Bronchial epithelial cell (primary cell): Measurements from ENCODE around the gene LTB4R2. TPM values are rescaled to one million over a fixed set of nuclear protein-coding genes. Genes with fewer than 3 reads are reported as not detected.
"Not testable (repeated sequence)": the region's sequence is repeated elsewhere in the genome, so short reads cannot be mapped to it uniquely, and the experiment has no call there.

Experiments used
- DNase-seq: peaks from one replicate; pipeline ENCODE4 v3.0.0-alpha.2; 2010; ENCODE audit warnings: low read depth
- FAIRE-seq: peaks from 2 replicates; lab custom pipeline; 2011; peaks lifted over from hg19 to GRCh38; lab: Jason Lieb, UNC
- H3K27me3 ChIP-seq: 2 replicates; pipeline ENCODE4 v1.5.1; 2011; ENCODE audit warnings: low read length; ENCODE audit not compliant: control insufficient read depth, insufficient read depth
- H3K36me3 ChIP-seq: 2 replicates; pipeline ENCODE4 v1.5.1; 2011; ENCODE audit warnings: low read length; ENCODE audit not compliant: control insufficient read depth, insufficient read depth
- H3K4me3 ChIP-seq: 2 replicates; pipeline ENCODE4 v1.5.1; 2011; ENCODE audit warnings: mild to moderate bottlenecking, low read depth, low read length, control low read depth
- total RNA-seq: library from RNA; depleted of rRNA; stranded (reverse); fragments of >200 nt; gene quantifications from 2 replicates; pipeline ENCODE4 v1.2.1, GENCODE V29; 2014
- TF ChIP-seq, protein P1 (sequence below): IDR thresholded peaks from 2 replicates; pipeline ENCODE4 v1.5.1; 2011; ENCODE audit warnings: mild to moderate bottlenecking, moderate library complexity, low read length, control low read depth, inconsistent platforms; ENCODE audit not compliant: insufficient read depth, severe bottlenecking

Gene LTB4R2
- total RNA-seq, 1 donor from 2014 or later: 10.5 TPM

DNA sequence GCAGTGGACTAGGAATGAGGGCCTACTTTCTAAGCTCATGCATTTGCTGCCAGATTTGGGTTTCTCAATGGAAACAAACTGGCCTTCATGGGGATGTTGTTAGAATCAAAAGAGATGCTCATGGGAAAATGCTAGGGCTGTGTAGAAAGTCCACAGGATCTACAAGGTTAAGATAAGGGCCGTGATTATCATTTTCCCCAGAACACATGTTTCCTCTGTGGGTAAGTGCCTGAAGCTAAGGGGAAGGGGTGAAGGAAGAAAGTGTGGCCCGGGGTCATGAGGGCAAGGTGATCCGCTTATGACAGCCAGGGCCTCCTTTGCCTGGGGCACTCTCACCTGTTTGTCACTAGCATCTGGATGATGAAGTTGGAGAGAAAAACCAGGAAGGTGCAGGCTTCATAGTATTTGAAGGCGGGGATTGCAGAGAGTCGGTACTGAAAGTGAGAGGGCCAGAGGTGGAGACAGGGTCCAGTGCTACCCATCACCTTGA, 15.1 kb downstream of the LTB4R2 start:
- Histone ChIP-seq H3K36me3 (no peaks in the 10 kb centered on the region), H3K27me3 (no peaks in the 10 kb centered on the region), H3K4me3 (no peak overlapping the region)
- DNase-seq (no peak), FAIRE-seq (no peak)
- TF ChIP-seq, protein P1, sequence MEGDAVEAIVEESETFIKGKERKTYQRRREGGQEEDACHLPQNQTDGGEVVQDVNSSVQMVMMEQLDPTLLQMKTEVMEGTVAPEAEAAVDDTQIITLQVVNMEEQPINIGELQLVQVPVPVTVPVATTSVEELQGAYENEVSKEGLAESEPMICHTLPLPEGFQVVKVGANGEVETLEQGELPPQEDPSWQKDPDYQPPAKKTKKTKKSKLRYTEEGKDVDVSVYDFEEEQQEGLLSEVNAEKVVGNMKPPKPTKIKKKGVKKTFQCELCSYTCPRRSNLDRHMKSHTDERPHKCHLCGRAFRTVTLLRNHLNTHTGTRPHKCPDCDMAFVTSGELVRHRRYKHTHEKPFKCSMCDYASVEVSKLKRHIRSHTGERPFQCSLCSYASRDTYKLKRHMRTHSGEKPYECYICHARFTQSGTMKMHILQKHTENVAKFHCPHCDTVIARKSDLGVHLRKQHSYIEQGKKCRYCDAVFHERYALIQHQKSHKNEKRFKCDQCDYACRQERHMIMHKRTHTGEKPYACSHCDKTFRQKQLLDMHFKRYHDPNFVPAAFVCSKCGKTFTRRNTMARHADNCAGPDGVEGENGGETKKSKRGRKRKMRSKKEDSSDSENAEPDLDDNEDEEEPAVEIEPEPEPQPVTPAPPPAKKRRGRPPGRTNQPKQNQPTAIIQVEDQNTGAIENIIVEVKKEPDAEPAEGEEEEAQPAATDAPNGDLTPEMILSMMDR: no peak

DNA sequence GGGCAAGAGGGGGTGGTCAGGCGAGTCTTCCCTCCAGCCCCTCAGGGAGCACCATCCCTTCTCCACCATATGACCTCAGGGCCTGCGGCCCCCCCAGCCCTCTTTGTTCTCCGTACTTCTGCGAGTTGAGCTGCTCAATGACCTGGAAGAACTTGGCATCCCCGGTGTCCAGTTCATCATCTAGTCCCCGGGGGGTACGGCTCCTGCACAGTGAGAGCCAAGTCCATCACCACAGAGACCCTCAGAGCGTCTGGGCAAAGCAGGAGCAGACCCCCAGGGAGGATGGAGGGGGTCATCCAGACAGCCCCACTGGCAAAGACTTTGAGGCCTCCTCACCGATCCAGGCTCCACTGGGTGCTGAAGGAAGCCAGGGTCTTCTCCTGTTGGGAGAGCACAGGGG, 16.0 kb downstream of the LTB4R2 start:
- DNase-seq (no peak), FAIRE-seq (no peak)
- TF ChIP-seq, protein P1: no peak
- no peaks in the 10 kb centered on the region for H3K27me3 ChIP-seq
- no peak overlapping the region for H3K4me3 ChIP-seq
- H3K36me3 ChIP-seq: no peaks in the 10 kb centered on the region

DNA sequence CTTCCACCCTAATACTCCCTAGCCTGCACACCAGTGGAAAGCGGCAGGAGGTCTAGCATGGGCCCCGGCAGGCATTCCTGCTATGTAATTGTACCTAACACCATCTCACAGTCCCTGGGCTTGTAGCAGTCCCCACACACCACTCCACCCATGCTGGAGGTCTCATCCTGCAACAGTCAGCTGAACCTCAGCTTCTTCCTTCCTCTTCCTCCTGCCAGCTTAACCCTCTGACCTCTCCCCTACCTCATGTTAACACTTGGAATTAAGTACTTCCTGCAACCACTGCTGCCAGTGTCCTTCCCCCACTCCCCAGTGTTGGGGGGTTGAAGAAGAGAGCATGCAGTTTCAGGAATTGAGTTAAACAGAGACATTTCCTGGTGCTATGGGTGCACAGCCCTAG, 17.4 kb downstream of the LTB4R2 start:
- FAIRE-seq: no peak

DNA sequence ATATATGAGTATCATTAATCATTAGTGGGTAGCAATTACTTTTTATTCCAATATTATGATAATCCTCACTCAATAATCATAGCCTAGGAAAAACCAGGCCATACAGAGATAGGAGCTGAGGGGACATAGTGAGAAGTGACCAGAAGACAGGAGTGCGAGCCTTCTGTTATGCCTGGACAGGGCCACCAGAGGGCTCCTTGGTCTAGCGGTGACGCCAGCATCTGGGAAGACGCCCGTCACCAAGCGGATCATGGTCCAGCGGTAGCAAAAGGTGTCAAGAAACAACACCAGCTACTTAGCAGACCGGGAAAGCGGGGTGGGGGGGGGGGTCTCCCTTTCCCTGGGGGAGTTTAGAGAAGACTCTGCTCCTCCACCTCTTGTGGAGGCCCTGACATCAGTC, 18.0 kb downstream of the LTB4R2 start:
- H3K27me3 ChIP-seq, H3K36me3 ChIP-seq, DNase-seq, FAIRE-seq, H3K4me3 ChIP-seq: not testable (repeated sequence)
- TF ChIP-seq, protein P1: peak; percentile 44

More for the DNA sequence above, 17.4 kb downstream of the LTB4R2 start:
- H3K4me3 ChIP-seq: no peak overlapping the region
- TF ChIP-seq, protein P1: no peak
- no peaks in the 10 kb centered on the region for H3K36me3 ChIP-seq
- no peaks in the 10 kb centered on the region for H3K27me3 ChIP-seq
- DNase-seq: no peak

DNA sequence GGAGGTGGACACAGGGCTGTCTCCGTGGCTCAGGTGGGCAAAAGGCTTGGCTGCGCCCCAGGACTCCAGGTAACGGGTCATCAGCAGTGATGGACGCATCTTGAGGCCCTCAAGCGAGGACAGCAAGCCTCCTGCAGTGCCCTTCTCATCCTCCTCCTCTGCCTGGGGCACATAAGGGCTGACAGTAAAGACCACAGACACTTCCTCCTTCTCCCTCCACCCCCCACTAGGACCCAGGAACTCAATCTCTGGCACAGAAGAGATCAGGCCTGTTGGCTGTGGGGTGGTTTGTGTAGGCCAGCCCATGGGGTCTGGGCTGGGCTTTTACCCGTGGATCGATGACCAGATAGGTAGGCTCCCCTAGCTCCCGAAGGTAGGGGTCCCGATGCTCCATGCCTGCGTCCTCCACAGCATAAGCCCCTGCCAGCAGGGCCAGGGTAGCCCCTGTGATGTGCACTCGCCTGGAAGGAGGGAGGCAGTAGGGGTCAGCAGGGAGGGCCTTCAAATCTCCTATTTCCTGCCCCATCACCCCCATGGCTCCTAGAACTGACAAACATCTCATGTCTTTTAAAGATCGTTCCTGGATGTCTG, 19.2 kb downstream of the LTB4R2 start:
- Histone ChIP-seq H3K36me3 (no peaks in the 10 kb centered on the region), H3K4me3 (no peak overlapping the region), H3K27me3 (no peaks in the 10 kb centered on the region)
- FAIRE-seq (no peak), DNase-seq (no peak)
- TF ChIP-seq, protein P1: no peak

DNA sequence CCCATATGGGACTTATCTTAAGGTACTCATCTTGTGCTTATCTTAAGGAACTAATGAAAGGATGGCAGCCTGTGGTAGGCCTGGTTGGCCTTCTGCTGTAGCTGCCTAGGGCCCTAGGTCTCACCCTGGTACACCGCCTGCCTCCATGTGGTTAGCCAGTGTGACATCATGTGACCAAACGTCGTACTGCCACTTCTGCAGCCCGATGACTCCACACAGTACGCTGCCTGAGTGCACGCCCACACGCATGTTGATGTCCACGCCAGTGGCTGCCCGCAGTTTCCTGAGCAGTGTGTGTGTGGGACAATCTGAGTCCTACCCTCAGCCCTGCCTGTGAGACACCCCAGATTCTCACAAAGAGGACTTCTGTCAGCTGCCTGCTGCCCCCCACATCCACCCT, 19.8 kb downstream of the LTB4R2 start:
- Histone ChIP-seq H3K4me3 (no peak overlapping the region), H3K36me3 (no peaks in the 10 kb centered on the region), H3K27me3 (no peaks in the 10 kb centered on the region)
- DNase-seq: no peak
- TF ChIP-seq, protein P1: no peak
- no peak for FAIRE-seq
